Left hindlimb (tissue), 1 donor: ENCODE results near the gene SPAG17.

ENCODE experiments used
- DNase-seq: peaks from one replicate; pipeline ENCODE4 v3.0.0-alpha.2; 2018

Gene SPAG17

DNA sequence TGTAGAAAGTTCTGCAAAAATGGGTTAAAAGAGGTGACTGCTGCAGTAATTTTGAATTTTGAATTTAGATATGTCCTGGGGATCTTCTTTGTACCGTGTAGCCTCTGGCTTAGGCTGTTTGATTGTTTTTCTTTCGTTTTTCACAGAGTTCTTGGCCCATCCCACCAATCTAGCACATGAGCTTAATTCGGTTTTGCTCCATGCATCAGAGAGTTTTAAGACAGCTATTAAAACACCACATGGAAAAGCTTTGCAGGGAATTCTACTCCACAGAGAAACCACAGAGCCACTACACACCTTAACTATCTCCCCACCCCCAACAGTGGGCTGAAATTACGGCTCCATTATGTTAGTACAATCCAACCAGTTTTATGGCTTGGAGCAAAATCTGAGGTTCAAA lies 25.5 kb downstream of the SPAG17 start:
- DNase-seq: peak; percentile 47

DNA sequence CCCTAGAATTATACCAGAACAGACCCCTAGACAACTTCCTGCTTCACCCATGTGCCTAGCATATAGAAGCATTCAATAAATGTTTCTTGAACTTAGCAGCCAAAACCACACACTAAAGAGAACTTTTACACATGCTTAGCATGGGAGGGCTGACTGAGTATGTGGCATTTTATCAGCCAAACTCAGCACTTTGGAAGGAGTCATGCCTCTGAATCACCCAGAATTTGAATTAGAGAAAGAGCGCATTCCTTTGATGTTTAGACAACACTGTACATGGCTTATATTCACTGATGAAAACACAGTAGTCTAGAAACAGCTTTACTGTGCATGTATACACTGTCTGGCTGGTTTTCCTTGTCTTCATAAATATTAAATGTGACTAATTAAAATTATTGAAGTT lies 26.1 kb downstream of the SPAG17 start:
- no peak for DNase-seq

DNA sequence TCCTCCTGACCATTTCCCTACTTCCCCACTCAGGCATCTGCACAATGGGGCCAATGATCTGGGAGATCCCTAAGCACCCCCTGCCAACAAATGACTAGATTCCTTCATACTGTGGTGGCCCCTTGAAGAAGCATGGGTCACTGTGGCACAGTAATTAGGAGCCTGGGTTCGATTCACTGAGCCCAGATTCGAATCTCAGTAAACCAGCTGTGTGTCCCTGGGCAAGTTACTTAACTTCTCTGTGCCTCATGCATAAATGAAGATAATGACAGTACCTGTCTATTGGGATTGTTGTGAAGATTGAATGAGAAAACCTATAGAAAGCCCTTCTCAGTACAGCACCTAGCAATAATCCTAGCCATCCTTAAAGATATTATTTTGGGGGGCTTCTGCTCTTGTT lies 27.5 kb downstream of the SPAG17 start:
- no peak for DNase-seq

DNA sequence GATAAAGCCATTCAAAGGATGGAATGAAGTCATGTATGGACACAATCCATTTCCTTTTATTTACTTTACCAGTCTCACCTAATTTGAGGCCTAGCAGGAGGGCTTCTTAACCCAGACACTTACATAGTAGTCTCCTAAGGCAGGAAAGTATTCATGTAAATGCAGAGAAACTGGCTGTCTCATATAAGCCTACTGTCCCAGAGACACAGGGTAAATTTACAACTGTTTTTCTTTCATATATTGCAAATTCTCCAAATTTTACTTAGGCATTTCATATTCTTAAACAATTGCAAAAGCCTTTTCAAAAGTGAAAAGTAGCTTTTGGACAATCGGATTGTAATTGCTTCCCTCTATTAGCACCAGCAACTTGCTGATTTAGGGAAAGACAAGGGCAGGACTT lies 29.9 kb downstream of the SPAG17 start:
- DNase-seq: no peak

DNA sequence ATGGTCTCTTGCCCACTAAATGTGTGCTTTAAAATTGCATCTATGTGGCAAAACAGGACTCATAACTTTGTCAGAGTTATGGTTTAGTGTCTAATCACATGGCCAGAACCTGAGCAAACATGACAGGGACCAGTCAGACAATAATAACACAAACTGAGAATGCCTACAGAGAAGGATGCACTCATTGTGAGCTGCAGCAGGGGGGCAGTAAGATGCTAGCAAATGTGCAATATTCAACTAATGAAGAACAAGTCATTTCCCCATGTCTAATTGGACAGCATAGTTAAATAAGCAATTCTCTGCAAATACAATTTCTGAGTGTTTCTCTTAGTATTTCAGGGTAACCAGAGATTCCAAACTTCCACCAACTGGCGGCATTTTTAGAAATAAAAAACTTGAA lies 30.8 kb downstream of the SPAG17 start:
- no peak for DNase-seq

DNA sequence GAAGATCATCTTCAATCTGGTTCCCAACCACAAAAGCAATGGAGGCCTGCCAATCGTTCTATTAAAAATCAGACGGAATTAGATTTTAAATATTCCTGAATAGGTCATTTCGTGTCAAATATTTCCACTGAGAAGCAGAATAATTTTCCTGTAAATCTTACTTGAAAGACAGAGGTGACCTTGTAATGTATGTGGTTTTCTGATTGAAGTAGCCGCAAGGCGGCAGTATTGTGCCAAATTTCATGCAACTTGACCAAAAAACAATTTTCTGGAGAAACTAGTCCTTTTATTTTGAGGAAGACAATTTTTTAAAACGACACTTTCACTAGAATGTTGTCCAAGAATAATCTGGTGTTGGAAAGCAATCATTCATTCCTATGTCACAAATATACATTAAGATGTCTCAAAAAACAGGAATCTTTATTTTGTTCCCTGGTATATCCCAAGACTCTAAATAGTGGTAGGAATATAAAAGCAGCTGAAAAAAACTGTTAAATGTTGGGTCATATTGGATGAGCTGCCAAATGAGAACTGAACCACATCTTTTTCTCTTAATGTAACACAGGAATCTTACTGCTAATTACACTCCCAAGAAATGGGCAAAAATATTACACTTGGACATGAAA lies 33.6 kb downstream of the SPAG17 start:
- peak; percentile 73 for DNase-seq

DNA sequence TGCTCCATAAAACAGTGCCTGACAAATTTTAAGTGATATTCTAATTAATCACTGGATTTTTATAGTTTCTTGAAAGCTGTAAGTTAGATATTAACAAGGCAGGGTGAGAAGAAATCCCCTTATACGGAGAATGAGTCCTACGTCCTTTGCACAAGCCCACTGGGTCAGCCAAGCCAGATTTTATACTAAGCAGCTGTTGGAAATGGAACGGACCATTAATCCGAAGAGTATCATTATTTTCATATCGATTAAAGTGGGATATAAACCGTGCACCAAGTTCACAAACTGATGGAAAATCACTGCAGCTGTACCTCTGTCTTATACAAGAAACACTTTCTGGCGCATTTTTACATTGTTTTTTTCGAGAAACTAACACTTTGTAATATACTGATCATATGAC lies 35.2 kb downstream of the SPAG17 start:
- DNase-seq: no peak

DNA sequence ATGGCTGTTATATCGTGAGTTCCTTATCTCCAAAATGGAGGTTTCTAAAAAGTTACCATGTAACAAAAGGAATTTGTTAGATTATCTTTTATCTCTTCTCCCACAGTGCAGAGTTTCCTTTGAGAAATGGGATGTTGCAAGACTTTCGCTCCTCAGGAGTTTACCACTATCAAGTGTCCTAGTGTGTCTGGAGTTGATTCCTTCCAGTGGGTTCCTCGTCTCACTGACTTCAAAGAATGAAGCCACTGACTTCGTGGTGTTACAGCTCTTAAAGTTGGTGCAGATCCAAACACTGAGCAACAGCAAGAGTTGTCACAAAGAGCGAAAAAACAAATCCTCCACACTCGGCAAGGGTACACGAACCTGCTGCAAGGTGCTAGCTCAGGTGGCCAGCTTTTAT lies 37.0 kb downstream of the SPAG17 start:
- no peak for DNase-seq

DNA sequence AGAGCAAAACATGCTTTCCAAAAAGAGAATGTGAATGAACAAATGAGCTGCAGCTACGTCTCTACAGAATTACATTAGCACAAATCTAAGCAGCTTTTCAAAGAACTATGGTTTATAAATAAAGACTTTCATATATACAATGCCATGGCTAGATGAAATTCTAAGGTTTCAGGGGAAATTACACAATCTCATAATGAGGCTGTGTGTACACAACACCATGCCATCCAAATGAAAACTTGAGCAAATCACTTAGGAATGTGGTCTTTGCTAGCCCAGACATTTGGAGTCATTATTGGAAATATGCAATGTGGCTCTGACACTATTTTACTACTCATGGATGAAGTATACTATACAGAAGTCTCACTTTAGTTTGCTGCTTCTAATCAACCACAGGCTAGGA lies 37.5 kb downstream of the SPAG17 start:
- no peak for DNase-seq

DNA sequence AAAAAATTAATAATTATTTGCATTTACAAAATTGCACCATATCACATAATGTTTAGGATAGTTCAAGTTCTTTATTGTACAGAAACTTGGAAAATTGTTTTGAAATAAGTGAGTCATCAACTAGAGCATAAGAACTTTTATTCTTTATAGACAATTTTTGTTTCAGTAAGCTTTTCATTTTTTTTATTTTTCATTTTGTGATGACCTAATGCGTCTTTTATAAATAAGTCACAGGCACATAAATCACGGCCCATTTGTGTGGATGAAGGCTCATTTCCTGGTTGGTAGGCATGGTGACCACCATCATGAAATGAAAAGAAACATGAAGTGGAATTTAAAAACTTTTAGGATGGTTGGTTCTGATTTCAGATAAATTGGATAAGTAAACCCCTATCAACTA lies 39.3 kb downstream of the SPAG17 start:
- DNase-seq: no peak

DNA sequence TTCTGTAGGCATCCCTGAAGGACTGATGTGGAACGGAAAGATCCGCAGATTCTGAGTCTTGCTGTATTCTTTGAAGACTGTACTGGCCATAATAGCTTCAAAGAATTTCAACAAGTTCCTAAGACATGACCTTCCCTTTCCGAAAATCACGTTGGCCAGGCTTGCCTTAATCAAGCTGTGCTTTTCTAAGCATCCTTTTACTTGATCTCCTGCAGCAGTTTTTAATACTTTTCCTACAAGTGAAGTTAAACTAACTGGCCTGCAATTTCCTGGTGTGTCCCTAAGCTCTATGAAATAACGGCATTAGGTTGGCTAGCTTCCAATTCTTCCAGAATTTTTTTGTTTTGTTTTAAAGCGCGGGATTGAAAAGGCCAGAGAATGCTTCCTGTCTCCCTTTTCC lies 40.3 kb downstream of the SPAG17 start:
- DNase-seq: peak; percentile 52

DNA sequence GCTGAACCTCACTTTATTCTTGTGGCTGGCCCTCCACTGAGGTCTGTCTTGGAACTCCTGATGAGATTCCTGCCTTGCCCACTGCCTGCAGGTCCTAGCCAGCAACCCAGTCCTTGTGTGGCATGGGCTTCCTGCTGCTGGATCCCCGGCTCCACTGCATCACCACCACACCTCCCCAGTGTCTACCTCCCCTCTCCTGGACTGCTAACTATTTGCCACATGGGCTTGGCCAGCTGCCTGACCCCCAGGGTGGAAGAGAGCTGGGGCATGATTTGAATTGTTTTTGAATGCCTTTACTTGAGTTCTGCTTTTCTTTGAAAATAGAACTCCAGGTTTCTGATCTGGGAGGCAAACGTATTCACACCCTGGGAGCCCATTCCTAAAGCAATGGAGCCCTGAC lies 41.2 kb downstream of the SPAG17 start:
- no peak for DNase-seq

DNA sequence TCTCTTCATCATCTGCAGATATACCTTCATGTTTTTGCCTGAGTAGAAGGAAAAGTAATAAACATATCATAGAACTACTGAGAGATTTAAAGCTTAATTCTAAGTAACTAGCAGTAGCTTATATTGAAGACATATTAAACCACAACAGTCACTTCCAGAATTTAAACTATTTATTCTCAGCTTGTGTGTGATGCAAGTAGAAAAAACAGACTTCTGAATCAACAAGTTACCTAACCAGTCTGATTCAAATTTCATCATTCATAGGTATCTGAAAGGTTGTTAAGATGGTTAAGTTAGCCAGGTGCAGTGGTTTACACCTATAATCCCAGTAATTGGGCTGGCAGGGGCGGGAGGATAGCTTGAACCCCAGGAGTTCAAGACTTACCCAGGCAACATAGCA lies 41.9 kb downstream of the SPAG17 start:
- no peak for DNase-seq

DNA sequence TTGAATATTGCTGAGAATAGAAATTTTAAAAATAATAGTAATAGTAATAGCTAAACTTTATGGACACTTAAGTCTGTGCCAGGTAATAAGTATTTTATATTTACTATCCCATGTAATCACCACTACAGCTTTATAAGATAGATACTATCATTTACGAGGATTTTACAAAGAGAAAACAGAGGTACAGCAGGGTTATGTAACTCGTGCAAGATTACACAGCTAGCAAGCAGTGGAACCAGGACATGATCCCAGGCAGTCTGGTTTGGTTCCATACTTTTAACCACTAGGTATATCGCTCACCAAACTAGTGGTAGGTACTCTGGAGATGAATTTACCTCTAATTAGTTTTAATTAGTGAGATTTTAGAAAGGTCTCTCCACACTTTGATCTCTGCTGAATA lies 42.5 kb downstream of the SPAG17 start:
- no peak for DNase-seq

DNA sequence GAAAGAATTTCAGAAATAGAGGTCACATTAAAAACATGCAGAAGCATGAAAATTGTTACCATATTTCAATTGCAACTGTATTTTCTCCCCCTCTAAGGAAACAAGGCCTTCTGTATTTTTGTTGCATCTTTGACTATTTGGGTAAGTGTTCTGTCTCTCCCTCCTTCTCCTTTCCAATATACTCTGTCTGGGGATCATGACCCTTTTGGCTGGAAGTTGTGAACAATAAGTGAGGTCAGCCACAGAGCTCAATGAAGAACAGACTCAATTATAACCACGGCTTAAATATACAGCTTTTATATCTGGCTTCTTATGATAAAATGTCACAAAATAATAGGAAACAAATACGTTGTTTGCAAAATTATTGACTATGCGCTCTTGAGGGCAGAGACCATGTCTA lies 47.1 kb downstream of the SPAG17 start:
- no peak for DNase-seq

DNA sequence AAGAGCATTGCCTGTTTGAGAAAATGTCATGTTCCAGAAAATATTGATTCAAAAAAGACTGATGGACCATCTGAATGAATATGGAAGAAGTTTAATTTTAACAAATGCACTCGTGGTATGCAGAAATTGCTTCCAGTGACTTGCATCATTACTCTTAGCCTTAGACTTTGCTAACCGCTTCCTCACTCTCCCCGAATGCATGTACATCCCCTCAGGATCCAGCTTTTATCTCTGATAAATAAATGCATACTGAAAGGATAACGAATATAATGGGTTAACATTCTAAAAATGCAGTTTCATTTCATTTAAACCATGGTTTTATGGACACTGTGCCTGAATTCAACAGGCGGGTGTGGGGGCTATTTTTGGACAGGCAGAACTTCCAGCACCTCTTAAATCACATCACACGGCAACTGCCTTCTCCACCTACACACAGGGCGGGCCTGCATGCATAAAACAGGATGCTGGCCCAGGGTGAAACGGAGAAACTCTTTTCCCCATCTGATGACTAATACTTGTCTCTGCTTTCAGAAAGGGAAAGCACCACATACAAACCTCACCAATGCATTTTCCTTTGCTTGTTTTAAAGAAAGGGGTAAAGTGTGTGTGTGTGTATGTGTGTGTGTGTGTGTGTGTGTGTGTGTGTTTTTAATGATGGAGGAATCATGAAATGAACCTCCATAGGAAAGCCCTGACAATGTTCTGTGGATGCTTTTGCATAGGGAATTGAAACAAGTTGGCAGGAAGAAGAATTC lies 48.7 kb downstream of the SPAG17 start:
- DNase-seq: peak; percentile 88

DNA sequence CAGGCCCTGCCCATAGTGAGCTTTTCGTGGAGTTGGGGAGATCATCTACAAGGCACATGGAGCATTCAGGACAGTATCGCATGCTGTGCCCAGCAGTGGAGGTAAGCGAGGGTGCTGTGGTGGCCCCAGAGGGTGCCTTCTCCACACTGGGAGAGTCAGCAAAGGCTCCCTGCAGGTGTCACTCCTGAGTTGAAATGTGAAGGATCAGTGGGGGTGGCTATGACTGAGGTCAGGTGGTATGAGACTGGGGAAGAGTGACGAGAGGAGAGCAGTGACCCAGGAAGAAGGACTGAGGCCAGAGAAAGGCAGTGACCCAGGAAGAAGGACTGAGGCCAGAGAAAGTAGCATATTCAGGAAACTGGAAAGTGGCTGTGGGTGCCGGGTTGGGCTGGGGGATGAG lies 53.0 kb downstream of the SPAG17 start:
- no peak for DNase-seq

DNA sequence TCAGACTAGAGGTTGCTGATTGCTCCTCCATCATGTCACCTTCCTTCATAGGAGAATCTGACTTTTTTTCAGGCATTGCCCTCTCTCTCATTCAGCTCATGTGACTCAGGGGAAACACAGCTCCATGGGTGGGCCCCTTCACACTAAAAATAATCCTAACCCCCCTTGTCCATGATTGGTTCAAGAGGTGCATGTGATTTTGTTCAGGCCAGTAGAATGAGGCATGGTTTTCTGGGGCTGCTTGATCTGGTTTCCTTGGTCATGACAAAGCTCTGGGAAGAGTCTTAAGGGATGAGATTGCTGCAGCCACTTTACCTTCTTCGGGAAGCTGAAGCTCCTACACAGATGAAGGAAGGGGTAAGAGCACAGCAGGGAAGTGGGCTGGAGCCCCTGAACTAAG lies 56.3 kb downstream of the SPAG17 start:
- no peak for DNase-seq

DNA sequence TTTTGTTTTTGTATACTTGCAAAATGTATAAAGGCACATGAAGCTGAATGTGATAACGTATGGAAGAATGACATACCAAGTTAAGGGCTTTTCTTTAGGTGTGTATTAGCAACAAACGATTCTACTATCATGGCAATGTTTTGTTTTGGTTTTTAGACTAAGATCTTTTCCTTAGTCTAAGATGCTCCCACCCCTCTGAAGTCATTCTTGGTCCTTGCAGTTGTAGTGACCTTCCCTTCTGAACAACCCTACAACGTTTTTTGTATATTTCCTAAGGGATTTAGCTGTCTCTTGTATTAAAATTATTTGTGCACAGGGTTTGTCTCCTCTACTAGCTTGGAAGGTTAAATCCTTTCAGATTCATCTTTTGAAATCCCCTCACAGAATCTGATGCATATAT lies 61.0 kb downstream of the SPAG17 start:
- DNase-seq: no peak

DNA sequence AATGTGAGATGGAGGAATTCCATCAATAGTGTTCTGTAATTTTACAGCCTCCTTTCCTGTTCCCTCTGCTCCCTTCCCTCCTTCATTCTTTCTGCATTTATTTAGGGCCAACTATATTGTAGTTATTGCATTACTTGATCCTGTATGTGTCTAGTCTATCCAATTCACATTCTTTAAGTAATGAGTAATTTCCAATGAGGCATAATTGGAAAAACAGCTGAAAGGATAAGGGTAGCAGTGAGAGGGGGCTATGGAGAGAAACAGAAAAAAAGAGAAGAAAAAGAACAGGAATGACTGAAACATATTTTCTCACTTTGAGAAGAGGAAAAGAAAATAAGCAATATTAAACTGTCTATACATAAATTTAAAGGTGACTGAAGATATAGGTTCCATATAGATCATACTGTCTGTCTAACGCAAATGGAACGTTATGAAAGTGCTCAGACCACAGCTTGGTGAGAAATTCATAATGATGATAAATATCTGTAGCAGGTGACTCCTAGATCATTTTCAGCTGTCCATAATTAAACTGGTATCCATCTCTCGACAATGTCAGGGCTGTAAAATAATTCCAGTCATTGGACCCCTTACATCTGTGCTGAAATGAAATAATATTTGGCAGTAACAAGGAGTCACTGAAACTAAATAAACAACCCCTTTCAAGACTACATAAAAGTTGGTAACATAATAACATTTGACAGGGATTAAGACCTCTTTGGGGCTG lies 61.8 kb downstream of the SPAG17 start:
- no peak for DNase-seq

DNA sequence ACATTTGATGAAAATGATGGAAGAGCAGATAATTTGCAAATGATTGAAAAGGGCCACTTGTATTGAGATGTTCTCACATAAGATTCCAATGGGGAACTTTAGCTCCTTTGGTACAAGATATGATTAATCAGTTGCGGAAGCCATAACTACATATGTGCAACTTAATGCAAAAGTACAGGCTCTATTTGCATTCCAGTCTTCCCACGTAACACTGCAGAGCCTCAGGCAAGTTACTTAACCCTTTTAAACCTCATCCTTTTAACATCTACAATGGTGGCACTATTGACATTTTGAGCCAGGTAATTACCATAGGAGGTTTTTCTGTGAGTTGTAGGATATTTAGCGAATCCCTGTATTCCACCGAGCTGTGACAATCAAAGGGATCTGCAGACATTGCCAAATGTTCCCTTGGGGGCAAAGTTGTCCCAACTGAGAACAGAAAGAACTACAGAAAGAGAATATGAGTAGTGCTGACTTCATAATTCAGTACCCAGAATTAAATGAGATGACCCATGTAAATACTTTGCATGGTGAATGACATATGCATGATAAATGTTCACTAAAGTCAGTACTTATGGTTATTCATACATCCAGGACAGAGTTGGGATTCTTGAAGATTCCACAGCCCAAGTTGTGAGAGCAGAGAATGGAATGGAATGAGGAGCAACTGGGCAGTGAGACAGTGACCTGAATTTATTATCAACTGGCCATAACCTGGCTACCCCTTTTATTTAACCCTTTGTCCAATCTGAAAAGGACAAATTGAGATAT lies 62.6 kb downstream of the SPAG17 start:
- DNase-seq: no peak

DNA sequence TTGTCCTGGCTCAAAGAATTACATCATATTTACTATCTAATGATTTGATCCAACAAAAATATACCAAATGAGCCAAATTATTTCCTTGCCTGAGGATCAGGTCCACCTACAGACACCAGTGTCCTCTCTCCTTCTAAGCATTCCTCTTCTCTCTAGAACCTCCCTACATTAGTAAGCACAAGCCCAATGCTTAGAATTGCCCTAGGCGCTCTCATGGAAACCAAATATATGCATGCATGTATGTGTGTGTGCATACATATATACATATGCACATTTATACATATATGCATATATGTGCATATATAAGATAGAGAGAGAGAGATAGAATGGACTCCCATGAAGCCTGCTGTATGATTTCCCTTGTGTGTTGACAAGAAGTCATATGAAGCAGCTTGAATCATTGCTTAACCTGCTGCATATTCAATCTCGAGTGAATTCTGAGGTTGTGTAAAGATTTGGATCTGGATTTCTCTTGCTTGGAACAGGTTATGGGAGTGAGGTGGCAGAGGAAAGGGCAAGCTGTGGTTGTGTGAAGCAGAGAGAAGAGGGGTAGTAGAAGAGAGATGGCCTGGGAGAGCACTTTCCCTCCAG lies 66.1 kb downstream of the SPAG17 start:
- DNase-seq: no peak

DNA sequence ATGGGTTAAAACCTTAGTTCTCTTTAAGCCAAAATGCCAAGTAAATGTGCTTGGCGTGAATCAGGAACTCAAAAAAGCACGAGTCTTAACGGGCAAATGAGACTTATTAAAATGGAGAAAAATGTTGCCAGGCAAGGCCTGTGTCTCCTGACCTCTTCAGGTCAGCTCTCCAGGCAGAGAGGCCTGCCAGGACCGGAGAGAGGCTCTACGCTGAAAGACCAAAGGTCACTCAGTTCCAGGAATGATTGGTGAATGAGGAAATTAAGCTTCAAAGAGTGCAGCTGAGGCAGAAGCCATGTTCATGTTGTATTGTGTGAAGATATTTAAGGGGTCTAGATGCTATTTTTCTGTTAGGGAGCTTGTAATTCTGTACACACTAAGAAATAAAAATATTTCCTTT lies 66.6 kb downstream of the SPAG17 start:
- no peak for DNase-seq
